Peyer's patch (tissue), 4 donors: ENCODE measurements around the gene MEGF10.

ENCODE experiments used
- CTCF ChIP-seq, 6 experiments: fragments of 450-650 bp in 4 of 6; fragments of 200-600 bp in 2 of 6; sonication (generic) in 1 of 6; IDR thresholded peaks; one replicate each; pipeline ENCODE4 v1.5.1; 2017 to 2019; ENCODE audit warnings: antibody characterized with exemption in 6 of 6, mild to moderate bottlenecking in 3 of 6, moderate library complexity in 1 of 6
- POLR2A ChIP-seq, 2 donors: fragments of 450-650 bp; IDR thresholded peaks; one replicate each; pipeline ENCODE4 v1.5.1; 2017; ENCODE audit warnings: antibody characterized with exemption in 2 of 2, mild to moderate bottlenecking in 2 of 2, moderate library complexity in 2 of 2

- TF ChIP-seq POLR2A (IDR thresholded peaks at IDR 0.05), result no peak
- peak in 3 of 6 experiments; percentile 21 to 25 (median 22) for TF ChIP-seq CTCF (IDR thresholded peaks at IDR 0.05)
Measured at GRCh38 chr5:127299678-127300077, 9.1 kb downstream of the MEGF10 start.
